Kidney (tissue), 14 donors: Measurements from ENCODE around the gene SMARCAL1. TPM values are rescaled to one million over a fixed set of nuclear protein-coding genes. Genes with fewer than 3 reads are reported as not detected.

Experiments
- DNase-seq, 5 donors: peaks; one replicate each; pipeline ENCODE4 v3.0.0-alpha.2; 2013 to 2020
- FAIRE-seq: peaks from 2 replicates; lab custom pipeline; 2012; peaks lifted over from hg19 to GRCh38; lab: Jason Lieb, UNC
- H3K27ac ChIP-seq, 2 donors: one replicate each; pipeline ENCODE4 v1.7.0; 2013; ENCODE audit warnings: low read depth in 2 of 2, low read length in 2 of 2, inconsistent platforms in 1 of 2
- H3K27me3 ChIP-seq: one replicate; pipeline ENCODE4 v1.7.1; 2013; ENCODE audit warnings: low read length, inconsistent platforms; ENCODE audit not compliant: control insufficient read depth, insufficient read depth
- H3K36me3 ChIP-seq, 3 donors: one replicate each; pipeline versions ENCODE4 v1.7.0 to v1.7.1; 2013; ENCODE audit warnings: low read length in 3 of 3, control low read depth in 1 of 3, inconsistent platforms in 1 of 3; ENCODE audit not compliant: insufficient read depth in 3 of 3, control insufficient read depth in 2 of 3
- H3K4me1 ChIP-seq, 3 donors: one replicate each; pipeline versions ENCODE4 v1.7.0 to v1.7.1; 2013; ENCODE audit warnings: low read length in 3 of 3, inconsistent platforms in 1 of 3, low read depth in 1 of 3; ENCODE audit not compliant: control insufficient read depth in 2 of 3, insufficient read depth in 2 of 3
- H3K4me3 ChIP-seq, 3 donors: one replicate each; pipeline versions ENCODE4 v1.7.0 to v1.8.1; 2013; ENCODE audit warnings: low read length in 3 of 3, control low read depth in 1 of 3, inconsistent platforms in 1 of 3
- H3K9ac ChIP-seq, 3 donors: one replicate each; pipeline versions ENCODE4 v1.7.0 to v1.7.1; 2013; ENCODE audit warnings: low read length in 3 of 3, control low read depth in 1 of 3, inconsistent platforms in 1 of 3
- H3K9me3 ChIP-seq, 3 donors: one replicate each; pipeline versions ENCODE4 v1.7.0 to v1.7.1; 2013; ENCODE audit warnings: low read length in 3 of 3, control low read depth in 1 of 3, inconsistent platforms in 1 of 3; ENCODE audit not compliant: control insufficient read depth in 2 of 3, insufficient read depth in 1 of 3
- CTCF ChIP-seq: IDR thresholded peaks from 3 replicates; pipeline ENCODE4 v1.5.1; 2012; ENCODE audit warnings: mild to moderate bottlenecking, moderate library complexity, borderline replicate concordance; ENCODE audit not compliant: insufficient read depth; ENCODE audit errors: extremely low read depth
- intact Hi-C: fragments of 100-400 bp; cut with DNase I; formaldehyde crosslinking; loops from one replicate; pipeline ENCODE4 v1.11.1; 2022
- polyA plus RNA-seq: library from polyadenylated mRNA; stranded (reverse); fragments of 350-450 nt; fragmentation: Illumina TruSeq; extraction: RNeasy Lipid Tissue Mini Kit (QIAGEN cat#74804); gene quantifications from one replicate; pipeline ENCODE4 v1.2.3, GENCODE V29; 2014; ENCODE audit warnings: low read depth, low replicate concordance; ENCODE audit not compliant: insufficient read depth
- total RNA-seq: library from RNA; stranded (reverse); fragmentation: NEBNext Ultra II Directional; extraction: Animal tissue kit (Norgen Biotek cat#: 25700); gene quantifications from one replicate; pipeline ENCODE4 v1.2.1, GENCODE V29; 2021
- donor health status: control.
- donor health status: control.
- donor health status: control.
- donor health status: control.
- donor health status: control.
- donor health status: DM: yes; HTN: yes; CAD: no.
- donor health status: Normal renal cell carcinoma (clear cell type).

SMARCAL1 gene
- total and polyA plus RNA-seq, 2 donors from 2014 or later = 9.7 to 17.3 TPM

GRCh38 chr2:216413882-216414281, 1.6 kb downstream of the SMARCAL1 start:
- DNase-seq (no peak), FAIRE-seq (no peak)
- Histone ChIP-seq H3K4me1 (no peaks in the 10 kb centered on the region), H3K4me3 (no peak overlapping the region), H3K36me3 (peaks cover 3 to 9% (median 3%) of the 10 kb centered on the region in 3 donors), H3K27me3 (no peaks in the 10 kb centered on the region), H3K27ac (no peak overlapping the region), H3K9me3 (no peaks in the 10 kb centered on the region), H3K9ac (no peak overlapping the region)
- intact Hi-C loops = no loop called here
- TF ChIP-seq CTCF = no peak

GRCh38 chr2:216414772-216415319, 2.6 kb downstream of the SMARCAL1 start:
- Histone ChIP-seq H3K4me1 (no peaks in the 10 kb centered on the region), H3K36me3 (peaks cover 3 to 9% (median 3%) of the 10 kb centered on the region in 3 donors), H3K9me3 (no peaks in the 10 kb centered on the region), H3K9ac (no peak overlapping the region), H3K4me3 (no peak overlapping the region), H3K27me3 (no peaks in the 10 kb centered on the region), H3K27ac (no peak overlapping the region)
- TF ChIP-seq CTCF = no peak
- FAIRE-seq = no peak
- DNase-seq = no peak
- intact Hi-C loops = no loop called here

GRCh38 chr2:216415541-216415940, 3.3 kb downstream of the SMARCAL1 start:
- DNase-seq = no peak
- no peaks in the 10 kb centered on the region for H3K4me1 ChIP-seq
- H3K36me3 ChIP-seq = peaks cover 3 to 10% (median 6%) of the 10 kb centered on the region in 3 donors
- H3K4me3 ChIP-seq = no peak overlapping the region
- H3K9me3 ChIP-seq = no peaks in the 10 kb centered on the region
- TF ChIP-seq CTCF = no peak
- intact Hi-C loops = no loop called here
- no peak for FAIRE-seq
- no peak overlapping the region for H3K9ac ChIP-seq
- no peaks in the 10 kb centered on the region for H3K27me3 ChIP-seq
- no peak overlapping the region for H3K27ac ChIP-seq
